Astrocyte (in vitro differentiated cells and primary cell): ENCODE measurements around the gene NFATC1.

Experiments
- CTCF ChIP-seq: IDR thresholded peaks from 2 replicates; pipeline ENCODE4 v1.5.1; 2011; ENCODE audit warnings: low read depth, mild to moderate bottlenecking, inconsistent platforms, low read length, moderate library complexity; ENCODE audit not compliant: insufficient read depth
- EZH2 ChIP-seq: IDR thresholded peaks from 2 replicates; pipeline ENCODE4 v1.6.1; 2012; ENCODE audit warnings: mild to moderate bottlenecking, low read length, inconsistent platforms; ENCODE audit not compliant: insufficient read depth

DNA sequence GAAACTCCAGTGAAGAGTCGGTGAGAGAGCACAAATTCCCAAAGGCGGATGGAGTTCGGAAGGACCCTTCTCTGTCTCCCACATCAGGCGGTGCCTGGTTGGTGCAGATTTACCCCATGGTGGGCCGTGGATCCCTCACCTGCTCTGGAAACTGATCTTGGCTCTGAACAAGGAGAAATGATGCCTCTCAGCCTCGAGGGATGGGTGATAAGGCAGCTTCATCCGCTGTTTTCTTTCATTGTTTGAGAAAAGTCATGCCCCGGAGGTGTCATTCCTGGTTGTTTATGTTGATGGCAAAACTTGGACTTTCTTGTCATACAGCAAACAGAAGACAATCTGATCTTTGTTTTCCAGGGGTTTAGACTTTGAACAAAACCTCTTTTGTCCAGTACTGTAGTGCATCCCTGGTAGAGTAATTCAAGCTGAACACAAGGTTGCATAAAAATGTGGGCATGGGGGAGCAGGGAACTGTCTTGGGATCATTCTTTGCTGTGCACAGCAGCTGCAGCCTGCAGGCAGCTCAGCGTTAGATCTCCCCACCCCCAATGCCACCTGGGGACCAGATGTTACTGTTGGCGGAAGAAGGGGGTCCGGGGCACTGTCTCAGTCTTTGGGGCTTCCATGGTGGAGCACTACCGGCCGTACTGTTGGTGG is 81.3 kb downstream of the NFATC1 start:
- TF ChIP-seq EZH2, result no peak
- no peak for TF ChIP-seq CTCF
